ENCODE data around the gene HEPACAM2.

DNA sequence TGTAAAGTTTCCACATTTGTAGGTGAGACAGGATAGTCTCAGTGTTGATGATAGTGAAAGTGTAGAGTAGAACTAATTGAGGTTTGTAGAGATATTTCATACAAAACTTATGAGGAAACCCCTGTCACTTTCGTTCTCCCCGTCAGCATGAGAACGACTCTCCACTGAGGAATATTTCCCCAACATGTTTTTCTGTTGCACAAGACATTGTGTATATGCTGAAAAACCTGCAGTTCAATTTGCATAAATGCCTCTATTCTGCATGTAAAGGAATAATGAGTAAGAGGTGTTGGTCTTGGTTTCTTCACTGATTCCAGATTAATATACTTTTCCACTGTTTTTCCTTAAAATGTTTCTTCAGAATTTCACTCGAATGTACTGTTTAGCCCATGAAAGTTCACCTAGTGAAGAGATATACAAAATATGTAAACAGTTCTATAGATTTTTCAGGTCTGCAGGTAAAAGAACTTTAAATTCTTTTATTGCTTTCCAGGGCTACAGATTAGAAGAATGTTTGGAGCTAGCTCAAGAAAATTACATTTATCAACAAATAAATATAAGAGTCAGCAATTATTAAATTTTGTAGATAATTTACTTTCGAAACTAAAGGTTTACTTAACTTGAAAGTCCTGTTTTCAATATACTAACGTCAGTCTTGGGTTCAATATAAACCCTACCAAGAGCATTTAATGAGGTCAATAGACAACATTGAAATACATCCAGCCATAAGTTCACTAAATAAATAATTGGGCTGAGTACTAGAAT lies 37.2 kb downstream of the HEPACAM2 start:
- TF ChIP-seq, protein P1, sequence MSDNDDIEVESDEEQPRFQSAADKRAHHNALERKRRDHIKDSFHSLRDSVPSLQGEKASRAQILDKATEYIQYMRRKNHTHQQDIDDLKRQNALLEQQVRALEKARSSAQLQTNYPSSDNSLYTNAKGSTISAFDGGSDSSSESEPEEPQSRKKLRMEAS (IDR thresholded peaks at IDR 0.05) = no peak
- TF ChIP-seq FOXM1 (IDR thresholded peaks at IDR 0.05; ENCODE audit: borderline replicate concordance, low read depth) = no peak
- no peak for TF ChIP-seq RAD21 (IDR thresholded peaks at IDR 0.05; ENCODE audit: low read depth)
- no peak for TF ChIP-seq EGR1 (IDR thresholded peaks at IDR 0.05)
- TF ChIP-seq CEBPB (IDR thresholded peaks at IDR 0.05) = no peak
- TF ChIP-seq NFIC (IDR thresholded peaks at IDR 0.05) = no peak
- TF ChIP-seq, protein P2, sequence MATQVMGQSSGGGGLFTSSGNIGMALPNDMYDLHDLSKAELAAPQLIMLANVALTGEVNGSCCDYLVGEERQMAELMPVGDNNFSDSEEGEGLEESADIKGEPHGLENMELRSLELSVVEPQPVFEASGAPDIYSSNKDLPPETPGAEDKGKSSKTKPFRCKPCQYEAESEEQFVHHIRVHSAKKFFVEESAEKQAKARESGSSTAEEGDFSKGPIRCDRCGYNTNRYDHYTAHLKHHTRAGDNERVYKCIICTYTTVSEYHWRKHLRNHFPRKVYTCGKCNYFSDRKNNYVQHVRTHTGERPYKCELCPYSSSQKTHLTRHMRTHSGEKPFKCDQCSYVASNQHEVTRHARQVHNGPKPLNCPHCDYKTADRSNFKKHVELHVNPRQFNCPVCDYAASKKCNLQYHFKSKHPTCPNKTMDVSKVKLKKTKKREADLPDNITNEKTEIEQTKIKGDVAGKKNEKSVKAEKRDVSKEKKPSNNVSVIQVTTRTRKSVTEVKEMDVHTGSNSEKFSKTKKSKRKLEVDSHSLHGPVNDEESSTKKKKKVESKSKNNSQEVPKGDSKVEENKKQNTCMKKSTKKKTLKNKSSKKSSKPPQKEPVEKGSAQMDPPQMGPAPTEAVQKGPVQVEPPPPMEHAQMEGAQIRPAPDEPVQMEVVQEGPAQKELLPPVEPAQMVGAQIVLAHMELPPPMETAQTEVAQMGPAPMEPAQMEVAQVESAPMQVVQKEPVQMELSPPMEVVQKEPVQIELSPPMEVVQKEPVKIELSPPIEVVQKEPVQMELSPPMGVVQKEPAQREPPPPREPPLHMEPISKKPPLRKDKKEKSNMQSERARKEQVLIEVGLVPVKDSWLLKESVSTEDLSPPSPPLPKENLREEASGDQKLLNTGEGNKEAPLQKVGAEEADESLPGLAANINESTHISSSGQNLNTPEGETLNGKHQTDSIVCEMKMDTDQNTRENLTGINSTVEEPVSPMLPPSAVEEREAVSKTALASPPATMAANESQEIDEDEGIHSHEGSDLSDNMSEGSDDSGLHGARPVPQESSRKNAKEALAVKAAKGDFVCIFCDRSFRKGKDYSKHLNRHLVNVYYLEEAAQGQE (IDR thresholded peaks at IDR 0.05; ENCODE audit: low read depth) = no peak
- no peak for TF ChIP-seq TEAD4 (IDR thresholded peaks at IDR 0.05)
- no peak for TF ChIP-seq YY1 (IDR thresholded peaks at IDR 0.05; ENCODE audit: low read depth)
- TF ChIP-seq, protein P3, sequence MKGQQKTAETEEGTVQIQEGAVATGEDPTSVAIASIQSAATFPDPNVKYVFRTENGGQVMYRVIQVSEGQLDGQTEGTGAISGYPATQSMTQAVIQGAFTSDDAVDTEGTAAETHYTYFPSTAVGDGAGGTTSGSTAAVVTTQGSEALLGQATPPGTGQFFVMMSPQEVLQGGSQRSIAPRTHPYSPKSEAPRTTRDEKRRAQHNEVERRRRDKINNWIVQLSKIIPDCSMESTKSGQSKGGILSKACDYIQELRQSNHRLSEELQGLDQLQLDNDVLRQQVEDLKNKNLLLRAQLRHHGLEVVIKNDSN (IDR thresholded peaks at IDR 0.05) = no peak
- TF ChIP-seq ZBTB7A (IDR thresholded peaks at IDR 0.05; ENCODE audit: low read depth) = no peak
- TF ChIP-seq EP300 (IDR thresholded peaks at IDR 0.05; ENCODE audit: borderline replicate concordance) = no peak

Data from Ishikawa (cell line).